ENCODE results near the gene PRADC1.
A peak's percentile ranks its signal among the peaks of the same experiment; 100 is the strongest.
"Not testable (repeated sequence)": the region's sequence is repeated elsewhere in the genome, so short reads cannot be mapped to it uniquely, and the experiment has no call there.

The PRADC1 gene

DNA sequence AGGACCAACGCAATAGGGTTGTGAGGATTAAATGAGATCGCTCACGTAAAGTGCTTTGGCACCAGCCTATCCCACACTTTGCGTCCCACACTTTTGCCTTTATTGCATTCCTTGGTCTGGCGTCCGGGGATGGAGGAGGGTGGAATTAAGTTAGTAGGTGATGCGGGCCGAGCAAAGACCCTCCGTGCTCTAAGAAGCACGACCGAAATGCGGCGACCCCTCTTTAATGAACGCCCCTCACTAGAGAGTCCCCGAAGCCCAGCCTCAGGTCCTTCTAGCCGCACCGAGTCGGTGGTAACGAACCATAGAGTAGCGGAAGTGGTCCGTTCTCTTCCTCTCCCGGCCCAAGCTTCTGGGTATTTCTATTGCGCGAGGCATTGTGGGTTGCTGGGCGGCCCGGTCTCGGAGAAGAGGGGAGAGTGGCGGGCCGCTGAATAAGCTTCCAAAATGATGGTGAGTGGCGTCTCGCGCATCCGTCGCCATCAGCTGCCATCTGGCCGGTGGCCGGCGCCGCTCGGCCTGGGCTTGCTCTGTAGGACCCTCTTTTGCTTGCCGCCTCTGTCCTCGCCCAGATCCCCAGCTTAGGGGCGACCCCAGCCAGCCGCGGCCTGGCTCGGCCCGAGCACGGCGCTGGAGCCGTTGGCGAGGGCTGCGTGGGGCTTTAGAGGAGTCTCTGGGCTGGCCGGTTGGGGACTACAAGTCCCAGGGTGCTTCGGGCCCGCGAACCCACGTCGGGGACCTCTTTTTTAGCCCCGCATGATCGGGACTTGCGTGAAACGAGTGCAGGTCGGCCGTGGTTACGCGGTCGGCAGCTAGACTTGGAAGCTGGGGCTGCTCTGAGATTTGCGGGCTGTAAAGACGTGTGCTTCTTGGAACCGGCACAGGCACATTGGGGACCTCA, 1.1 kb upstream of the PRADC1 start, which contains the start of gene CCT7:
CCT7 (plus strand) TSS at position 377 of the 901 bp plus-strand sequence; CDS start at position 448, 71 bp downstream.
- peak; percentile 63 to 72 for DNase-seq

DNA sequence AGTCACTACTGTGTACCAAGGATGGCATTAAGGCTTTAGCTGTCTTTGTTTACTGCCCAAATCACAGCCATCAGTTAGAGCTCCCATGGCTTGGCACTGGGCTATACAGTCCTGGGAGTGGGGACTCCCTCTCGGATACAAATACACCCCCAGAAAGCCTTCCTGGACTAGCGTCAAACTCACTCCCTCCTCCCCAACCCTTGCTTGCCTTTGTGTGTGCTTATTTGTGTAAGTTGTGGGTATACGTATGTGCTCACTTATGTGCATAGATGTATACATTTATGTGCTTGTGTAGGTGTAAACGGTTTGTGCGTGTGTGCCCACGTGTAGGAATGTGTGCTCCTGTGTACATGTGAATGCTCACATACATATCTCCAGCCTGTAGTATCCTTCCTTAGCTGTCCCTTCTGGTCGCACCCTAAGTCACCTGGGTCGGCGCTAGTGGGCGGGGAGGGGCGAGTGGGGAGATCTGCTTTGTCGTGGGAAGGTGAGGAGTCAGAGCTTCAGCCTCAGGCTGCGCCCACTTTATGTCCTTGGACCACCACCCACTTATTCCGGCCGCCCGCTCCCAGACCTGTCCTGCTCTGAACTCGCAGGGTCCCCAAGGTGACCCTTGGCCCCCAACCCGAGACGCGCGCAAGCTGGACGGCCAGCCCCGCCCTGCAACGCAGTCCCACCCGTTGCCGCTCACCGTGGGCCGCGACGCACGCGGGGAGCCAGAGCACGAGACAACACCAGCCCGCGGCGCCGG, 461 bp downstream of the PRADC1 start:
- DNase-seq, result no peak

DNA sequence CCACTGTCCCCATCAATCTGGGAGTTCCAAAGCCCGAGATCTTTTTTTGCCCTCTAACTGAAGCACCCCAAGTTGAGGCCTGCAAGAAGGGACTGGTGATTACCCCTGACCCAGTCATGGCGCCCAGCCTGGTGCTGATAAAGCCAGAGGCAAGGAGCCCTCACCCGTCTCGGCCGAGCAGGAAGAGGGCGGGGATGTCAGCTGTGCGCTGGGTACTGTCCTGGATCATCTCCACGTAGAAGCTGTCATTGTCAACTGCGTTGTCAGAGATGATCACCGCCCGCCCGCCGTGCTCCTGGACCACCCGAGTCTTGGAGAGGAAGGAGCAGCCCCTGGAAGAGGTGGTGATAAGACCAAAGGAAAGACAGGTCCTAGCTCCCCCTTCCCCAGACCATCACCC, 4.4 kb downstream of the PRADC1 start:
- DNase-seq, result no peak

DNA sequence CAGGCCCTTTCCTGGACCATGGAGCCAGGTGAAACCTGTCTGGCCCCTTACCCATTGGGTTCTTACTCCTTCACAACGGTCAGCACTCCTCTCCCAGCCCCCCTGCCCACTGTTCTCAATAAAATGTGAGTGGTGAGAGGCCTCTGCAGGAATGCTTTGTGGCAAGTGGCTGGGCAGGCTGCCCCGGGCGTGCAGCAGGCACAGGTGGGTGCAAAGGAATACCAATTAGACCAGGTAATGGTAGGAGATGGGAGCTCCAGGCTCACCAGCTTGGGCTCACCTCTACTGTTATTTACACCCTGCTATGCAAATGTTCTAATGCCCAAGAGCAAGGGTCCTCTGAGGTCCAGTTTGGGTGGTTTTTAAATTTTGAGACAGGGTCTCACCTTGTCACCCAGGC, 6.0 kb downstream of the PRADC1 start:
- DNase-seq, result no peak

DNA sequence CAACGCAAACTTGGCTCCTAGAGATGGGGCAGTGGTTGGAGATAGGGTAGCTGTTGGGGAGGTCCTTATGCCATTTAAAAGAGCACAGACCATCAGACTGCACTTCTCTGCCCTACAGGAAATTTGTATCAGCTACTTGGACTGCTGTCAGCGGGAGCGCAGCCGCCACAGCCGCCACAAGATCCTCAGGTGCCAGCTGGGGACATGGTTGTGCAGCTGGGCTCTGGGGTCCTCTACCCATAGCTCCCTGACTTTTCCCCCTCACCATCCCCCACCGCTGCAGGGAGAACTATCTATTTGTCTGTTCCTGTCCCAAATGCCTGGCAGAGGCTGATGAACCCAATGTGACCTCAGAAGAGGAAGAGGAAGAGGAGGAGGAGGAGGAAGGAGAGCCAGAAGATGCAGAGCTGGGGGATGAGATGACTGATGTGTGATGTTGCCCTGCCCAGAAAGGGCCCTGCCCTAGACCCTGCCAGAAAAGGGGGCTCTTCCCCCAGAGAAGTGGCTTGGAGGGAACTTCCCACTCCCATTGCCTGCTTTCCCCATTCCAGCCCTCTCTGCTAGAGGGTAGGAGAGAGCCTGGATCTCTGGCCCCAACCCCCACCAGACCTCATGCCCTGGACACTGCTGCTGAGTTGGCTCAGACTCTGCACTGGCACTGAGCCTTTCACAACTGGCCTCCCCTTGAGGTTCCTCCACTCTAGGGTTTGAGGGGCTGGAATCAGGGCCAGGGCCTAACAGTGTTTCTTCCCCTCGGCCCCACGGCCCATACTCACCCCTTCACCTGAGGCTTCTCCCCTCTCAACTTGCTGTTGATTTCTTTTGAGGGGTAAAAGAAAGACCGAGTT, 7.3 kb downstream of the PRADC1 start:
- no peak for DNase-seq

DNA sequence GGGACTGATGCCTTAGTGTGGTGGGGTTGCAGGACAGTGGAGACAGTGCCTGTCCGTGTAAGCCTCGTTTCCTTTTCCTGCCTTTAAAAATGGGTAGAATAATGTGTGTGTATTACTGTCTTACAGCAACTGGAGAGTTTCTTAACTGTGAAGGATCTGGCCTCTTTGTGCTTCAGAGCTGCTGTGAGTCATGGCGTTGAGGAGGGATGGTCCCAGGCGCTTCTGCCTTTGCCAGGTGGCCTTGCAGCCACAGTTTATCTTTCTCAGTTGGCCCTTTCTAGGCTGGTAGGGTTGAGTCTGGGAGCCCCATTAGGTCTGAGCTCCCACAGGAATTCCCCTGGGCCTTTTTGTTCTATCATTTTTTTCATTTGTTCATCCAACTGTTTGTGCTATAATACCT, 9.2 kb downstream of the PRADC1 start:
- no peak for DNase-seq

DNA sequence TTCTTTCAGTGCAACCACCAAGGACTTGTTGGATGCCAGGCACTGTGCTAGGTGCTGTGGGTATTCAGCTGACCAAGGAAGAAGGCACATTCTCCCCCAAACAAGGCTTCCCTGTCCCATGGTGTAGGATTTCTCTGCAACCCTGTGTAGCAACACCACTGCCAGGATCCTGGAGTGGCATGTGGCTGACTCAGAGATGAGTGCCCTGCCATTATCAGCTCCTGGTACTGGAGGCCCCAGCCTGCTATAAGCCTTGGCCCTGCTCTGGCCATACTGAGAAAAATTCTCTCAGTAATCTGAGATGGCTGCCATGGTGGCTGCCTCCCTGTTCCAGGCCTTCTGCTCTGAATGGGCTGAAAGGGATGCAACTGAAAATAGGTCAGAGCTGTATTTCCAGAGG, 14.7 kb downstream of the PRADC1 start:
- no peak for DNase-seq

DNA sequence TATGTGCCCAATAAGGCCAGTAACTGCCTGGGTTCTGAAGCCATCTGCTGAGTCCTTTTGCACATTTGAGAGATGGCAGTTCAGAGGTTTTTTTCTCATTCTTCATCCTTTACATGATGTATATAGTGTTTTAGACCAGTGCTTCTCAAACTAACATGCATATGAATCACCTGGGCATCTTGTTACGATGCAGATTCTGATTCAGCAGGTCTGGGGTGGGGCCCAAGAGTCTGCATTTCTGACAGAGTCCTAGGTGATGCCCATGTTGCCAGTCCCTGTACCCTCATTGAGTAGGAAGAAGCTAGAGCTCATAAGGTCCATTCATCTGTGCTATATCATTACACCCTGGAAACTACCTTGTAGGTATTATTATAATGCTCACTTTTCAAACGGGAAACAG, 15.2 kb downstream of the PRADC1 start:
- no peak for DNase-seq

DNA sequence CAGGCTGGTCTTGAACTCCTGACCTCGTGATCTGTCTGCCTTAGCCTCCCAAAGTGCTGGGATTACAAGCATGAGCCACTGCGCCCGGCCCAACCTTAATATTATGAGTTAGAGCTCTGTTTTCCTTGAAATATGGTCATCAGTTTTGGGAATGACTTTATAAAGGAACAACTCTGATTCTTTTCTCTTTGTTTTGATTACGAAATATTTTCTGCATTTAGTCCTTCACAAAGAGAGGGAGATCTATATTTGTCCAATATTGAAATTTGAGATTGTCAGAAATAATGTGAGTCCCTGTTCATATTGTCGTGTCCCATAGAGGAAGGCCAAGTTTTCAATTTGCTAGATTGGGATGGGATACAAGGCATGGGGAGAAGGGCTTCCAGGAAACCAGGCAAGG, 15.9 kb downstream of the PRADC1 start:
- DNase-seq, result no peak

DNA sequence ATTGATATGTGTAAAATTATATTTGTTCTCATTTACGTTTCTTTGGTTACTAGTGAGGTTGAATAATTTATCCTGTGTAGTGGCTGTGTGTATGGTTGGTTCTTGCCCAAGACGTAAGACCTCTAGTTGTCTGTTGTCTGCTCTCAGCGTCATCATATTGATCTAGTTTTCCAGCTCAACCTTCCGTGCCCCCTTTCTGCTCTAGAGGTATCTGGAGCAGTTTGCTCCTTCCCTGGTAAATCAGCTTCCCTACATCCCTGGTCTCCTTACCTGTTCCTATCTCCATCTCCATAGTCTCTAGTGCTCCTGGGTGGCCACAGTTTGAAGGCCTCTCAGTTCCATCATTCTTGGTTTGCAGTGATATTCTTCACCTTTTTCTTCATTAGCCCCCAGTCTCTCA, 17.8 kb downstream of the PRADC1 start:
- no peak for DNase-seq

DNA sequence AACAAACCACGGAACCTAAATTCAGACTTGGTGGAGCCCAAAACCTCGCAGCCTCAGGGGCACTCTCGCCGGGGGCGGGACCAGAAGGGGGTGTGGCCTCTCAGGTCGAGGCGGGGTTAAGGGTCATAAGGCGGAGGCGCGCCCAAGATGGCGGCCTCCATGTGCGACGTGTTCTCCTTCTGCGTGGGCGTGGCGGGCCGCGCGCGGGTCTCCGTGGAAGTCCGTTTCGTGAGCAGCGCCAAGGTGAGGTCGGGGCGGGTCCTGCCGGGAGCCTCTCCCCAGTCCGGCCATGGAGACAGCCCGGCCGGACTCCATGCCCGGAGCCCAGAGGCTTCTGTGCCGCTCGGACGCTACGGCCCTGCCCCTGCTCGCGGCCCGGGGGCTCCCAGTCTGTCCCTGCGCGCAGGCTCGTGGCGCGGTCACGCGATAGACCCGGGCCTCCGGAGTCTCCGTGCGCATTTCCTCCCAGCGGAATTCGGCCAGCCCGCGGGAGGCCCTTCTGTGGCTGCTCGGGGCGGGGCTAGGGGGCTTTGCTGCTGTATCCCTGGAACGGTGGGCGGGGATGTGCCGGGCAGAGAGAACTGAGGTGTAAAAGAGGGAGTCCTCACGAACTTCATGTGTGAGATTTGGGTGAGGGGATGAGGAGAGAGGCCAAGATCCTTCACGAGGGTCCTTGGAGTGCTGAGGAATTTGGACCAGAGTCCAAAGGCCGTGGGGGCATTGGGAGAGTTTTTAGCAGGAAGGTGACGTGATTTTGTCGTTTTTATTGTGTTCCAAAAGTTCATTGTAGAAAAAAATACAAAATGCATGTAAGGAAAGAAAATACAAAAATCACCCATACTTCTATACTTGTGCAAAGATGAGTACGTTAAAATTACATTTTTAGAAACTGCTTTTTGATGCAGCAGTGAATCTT, 18.7 kb downstream of the PRADC1 start, which contains the start of gene SMYD5:
SMYD5 (plus strand) TSS at position 126 of the 916 bp plus-strand sequence; CDS start at position 148, 22 bp downstream.
- DNase-seq, result peak; percentile 59 to 68

DNA sequence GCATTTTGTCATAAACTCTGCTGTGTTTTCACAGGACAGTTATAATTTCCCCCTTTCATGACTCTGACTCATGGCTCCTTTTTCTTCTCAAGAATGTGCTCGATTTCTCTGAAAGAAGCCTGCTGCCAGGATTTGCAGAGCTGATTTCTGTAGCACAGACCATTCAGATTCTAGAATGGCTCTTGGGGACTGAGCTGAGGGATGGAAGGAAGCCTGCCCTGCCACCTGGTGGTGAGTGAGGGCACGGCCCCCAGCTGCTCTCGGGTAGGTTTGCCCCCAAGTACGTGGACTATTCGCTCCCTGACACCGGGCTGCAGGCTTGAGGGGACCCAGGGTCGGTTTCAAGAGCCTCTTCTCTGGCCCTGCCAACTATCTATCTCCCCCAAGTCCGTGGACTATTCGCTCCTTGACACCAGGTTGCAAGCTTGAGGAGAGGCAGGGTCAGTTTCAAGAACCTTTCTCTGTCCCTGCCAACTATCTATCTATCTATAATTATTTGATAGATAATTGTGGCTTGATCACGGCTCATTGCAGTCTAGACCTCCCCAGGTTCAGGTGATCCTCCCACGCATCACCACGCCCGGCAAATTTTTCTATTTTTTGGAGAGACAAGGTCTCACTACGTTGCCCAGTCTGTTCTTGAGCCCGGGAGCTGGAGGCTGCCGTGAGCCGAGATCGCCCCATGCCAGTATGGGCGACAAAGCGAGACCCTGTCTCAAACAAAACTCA, 20.4 kb downstream of the PRADC1 start:
- peak; percentile 30 to 67 for DNase-seq

DNA sequence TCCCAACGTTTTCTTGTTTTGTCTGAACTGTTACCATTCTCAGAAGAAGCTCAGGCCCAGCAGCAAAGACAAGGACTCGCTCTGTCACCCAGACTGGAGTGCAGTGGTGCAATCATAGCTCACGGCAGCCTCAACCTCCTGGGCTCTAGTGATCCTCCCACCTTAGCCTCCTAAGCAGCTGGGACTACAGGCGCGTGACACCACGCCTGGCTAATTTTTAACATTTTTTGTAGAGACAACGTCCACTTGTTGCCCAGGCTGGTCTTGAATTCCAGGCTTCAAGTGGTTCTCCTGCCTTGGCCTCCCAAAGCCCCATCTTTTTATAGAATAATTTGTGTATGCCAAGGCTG, 21.0 kb downstream of the PRADC1 start:
- no peak for DNase-seq

DNA sequence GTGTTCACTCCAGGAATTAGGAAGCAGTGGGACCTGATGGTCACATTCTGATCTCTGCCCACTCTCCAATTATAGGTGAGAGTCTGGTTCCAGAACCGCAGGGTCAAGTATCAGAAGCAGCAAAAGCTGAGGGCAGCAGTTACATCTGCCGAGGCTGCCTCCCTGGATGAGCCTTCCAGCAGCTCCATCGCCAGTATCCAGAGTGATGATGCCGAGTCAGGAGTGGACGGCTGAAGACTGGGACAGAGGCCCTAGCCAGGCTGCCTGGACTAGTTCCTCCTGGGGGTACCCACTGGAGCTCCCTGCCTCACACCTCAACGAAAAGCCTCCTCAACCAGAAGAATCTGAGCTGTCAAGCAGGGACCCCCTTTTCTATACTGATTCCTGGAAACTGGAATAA, 22.3 kb downstream of the PRADC1 start:
- no peak for DNase-seq

DNA sequence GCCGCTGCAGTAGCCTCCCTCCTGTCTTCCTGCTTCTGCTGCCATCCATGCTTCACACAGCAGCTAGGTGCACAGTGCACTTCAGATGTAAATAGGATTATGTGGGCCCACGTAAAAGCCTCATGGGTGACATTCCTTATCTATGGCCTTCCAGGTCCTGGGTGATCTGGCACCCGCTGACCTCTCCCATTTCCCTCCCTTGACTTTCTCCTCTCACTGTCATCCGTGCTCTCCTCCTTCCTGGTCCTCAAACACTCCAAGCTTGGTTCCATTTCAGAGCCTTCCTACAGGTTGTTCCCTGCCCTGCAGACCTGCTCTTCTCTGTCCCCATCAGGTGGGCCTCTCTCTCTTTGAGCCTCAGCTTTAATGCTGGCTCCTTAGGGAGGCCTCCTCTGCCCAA, 23.0 kb downstream of the PRADC1 start:
- DNase-seq, result no peak

DNA sequence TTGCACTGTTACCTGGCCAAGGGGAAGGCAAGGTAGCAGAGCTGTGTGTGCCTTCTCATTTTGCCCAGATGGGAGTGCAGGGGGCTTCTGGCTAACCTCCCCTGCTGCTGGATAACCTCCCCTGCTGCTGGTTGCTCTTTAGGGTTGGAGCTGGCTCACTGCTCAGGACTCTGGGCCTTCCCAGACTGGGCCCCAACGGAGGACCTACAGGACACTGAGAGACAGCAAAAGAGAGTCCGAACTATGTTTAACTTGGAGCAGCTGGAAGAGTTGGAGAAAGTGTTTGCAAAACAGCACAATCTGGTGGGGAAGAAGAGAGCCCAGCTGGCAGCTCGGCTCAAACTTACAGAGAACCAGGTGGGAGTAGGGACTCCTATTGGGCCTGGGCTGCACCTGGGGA, 24.8 kb downstream of the PRADC1 start:
- DNase-seq, result no peak

DNA sequence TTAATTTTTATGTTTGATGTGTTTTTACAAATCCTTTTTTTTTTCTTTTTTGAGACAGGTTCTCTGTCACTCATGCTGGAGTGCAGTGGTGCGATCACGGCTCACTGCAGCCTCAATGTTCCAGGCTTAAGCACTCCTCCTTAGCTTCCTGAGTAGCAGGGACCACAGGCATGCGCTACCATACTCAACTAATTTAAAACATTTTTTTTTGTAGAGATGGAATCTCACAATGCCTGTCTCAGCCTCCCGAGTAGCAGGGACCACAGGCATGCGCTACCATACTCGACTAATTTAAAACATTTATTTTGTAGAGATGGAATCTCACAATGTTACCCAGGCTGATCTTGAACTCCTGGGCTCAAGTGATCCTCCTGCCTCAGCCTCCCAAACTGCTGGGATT, 27.4 kb downstream of the PRADC1 start:
- DNase-seq, result no peak

DNA sequence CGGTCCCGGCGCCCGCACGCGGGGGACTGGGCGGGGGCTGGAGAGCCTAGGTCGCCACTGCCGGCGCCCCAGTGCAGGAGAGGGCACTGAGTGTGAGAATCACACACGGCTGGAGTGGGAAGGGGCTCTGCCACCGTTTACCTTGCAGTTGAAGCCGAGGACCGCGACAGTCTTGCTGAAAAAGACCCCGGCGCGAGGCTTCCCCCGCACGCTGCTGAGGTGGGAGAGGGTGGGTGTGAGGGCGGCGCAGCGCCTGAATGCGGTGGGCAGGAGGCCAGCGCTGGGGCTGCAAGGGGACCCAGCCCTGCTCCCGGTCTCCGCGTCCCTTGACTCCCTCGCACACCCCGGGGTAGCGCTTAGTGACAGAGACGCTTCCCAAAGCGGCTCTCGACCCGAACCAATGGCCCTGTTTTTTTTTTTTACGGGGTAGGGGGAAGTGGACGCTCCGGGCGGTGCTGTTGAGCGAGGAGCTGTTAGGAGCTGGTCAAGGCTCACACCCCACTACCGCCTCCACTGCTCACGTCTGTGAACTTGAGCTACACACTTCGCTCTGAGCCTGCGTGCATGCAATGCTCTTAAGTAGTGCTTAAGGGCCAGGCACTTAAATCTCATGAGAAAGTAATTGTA, 29.9 kb downstream of the PRADC1 start:
- DNase-seq, result no peak

DNA sequence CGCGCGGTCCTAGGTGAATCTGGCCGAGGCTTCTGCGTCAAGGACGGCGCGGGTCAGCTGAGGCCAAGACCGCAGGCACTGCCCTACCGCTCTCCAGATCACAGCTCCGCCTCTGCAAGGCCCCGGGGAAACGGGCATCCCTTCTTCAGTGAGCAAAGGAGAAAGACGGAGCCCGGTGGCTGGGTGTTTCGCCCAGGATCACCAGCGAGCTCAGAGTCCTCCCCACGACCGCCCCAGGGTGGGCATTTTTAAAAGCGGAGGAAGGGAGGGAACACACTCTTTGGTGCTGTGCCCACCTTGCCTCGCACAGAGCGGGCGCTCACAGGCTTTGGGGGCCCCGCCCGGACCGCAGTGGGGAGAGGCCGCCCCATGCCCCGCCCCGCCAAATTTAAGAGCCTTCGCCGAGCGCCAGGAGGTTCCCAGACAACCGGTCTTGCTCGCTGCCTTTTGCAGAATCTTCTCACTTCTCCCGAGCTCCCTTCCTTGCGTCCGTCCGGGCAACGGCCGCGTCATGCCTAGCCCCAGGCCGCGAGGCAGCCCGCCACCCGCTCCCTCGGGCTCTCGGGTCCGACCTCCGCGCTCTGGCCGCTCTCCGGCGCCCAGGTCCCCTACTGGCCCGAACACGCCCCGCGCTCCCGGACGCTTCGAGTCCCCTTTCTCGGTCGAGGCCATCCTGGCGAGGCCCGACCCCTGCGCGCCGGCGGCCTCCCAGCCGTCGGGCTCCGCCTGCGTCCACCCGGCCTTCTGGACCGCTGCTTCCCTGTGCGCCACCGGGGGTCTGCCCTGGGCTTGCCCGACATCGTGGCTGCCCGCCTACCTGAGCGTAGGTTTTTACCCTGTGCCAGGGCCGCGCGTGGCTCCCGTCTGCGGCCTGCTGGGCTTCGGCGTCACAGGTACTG, 30.6 kb downstream of the PRADC1 start, which contains the start of gene NOTO:
NOTO (plus strand) TSS at position 419 of the 899 bp plus-strand sequence; CDS start at position 512, 93 bp downstream.
- no peak for DNase-seq

DNA sequence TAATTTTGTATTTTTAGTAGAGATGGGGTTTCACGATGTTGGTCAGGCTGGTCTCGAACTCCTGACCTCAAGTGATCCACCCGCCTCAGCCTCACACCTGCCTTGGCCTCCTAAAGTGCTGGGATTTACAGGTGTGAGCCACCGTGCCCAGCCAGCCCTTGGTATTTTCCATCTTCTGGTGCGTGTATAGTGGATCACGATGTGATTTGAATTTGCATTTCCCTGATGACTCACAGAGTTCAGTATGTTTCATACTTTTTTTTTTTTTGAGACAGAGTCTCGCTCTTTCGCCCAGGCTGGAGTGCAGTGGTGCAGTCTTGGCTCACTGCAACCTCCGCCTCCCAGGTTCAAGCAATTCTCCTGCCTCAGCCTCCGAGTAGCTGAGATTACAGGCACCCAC, 32.8 kb downstream of the PRADC1 start:
- DNase-seq, result not testable (repeated sequence)

Measured in bone marrow (tissue), 2 donors.